GM21619 (cell line): ENCODE measurements around the gene ITGB2.

ENCODE experiments used
- ATAC-seq: cut with Tn5 transposase; IDR thresholded peaks from one replicate; pipeline ENCODE4 v1.9.1; 2021; ENCODE audit not compliant: unreplicated experiment

Gene ITGB2

GRCh38 chr21:44850905-44851657 lies 69.6 kb downstream of the ITGB2 start:
- ATAC-seq, result no peak

DNA sequence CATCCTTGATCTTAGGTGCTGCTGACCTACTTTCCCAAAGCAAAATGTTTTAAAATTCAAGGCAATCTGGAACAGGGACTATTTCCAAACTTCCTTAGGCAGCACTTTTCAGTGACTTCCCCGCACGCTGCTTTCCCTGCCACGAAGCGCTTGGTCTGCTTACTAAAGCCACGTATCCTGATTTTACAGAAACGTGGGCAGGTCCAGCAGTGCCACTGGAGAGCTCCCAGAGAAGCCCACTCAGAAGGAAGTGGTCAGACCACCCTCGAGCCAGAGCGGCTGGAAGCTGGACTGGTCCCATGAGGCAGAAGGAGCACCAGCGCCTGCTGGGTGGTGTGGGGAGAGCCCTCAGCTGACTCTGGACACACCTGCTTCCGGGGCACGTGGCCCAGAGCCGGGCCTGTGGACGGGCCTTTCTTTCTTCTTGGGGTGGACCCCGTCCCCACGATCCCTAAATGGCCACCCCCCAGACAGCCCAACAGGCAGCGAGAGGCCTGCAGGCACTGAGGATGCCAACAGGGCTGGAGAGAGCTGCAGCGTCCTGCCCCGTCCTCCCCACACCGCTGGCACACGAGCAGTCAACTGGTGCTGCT lies 70.4 kb downstream of the ITGB2 start:
- no peak for ATAC-seq

DNA sequence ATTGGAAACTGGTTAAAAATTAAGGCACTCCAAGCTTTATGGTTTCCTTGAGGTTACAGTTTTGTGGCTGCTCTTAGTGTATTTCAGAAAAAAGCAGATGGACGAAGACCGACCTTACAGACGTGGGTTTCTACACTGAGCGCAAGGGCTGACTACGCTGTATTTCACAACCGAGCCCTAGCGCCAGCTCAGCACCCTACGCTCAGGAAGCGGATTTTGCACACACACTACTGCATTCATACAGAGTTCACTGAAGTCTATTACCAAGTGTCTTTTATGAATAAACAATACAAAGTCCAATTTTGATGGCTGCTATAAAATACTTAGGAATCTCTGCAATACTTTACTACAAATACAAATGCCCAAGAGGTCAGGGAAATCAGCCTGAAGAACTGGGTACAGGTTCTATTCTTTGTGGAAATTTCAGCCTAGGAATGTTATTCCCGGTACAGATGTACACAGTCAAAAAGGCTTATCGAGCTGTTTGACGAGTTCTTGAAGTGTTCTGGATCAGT lies 71.0 kb downstream of the ITGB2 start:
- no peak for ATAC-seq

DNA sequence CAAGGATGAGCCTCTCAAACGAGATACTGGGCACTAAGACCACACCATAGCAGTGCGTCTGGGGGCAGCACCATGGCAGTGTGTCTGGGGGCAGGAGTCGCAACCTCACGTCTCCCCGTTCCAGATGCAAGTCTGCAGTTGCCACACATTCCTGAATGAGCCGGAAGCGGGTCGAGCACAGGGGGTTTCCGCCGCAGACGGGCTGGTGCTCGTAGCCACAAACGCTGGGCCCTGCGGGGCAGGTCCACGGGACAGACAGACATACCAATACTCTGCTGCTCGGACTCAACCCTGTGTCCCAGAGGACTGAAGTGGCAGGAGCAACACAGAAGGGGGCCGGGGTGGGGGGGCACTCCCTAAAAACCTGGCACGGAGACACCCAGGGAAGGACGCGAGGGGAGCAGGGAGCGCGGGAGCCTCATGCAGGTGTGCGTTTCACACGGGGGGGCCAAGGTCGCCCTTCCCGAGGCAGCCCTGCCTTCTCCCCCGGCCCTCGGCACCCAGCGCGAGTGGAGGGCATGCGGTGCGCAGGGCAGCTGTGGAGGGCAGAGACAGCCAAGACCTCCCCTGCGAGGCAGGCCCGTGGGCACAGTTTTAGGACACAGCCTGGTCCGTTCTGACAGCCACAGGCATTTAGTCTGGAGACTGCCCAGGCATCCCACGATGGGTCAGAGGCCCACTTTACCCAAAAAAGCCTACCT lies 71.7 kb downstream of the ITGB2 start:
- ATAC-seq, result no peak

GRCh38 chr21:44847261-44848056 lies 73.2 kb downstream of the ITGB2 start:
- ATAC-seq, result no peak

DNA sequence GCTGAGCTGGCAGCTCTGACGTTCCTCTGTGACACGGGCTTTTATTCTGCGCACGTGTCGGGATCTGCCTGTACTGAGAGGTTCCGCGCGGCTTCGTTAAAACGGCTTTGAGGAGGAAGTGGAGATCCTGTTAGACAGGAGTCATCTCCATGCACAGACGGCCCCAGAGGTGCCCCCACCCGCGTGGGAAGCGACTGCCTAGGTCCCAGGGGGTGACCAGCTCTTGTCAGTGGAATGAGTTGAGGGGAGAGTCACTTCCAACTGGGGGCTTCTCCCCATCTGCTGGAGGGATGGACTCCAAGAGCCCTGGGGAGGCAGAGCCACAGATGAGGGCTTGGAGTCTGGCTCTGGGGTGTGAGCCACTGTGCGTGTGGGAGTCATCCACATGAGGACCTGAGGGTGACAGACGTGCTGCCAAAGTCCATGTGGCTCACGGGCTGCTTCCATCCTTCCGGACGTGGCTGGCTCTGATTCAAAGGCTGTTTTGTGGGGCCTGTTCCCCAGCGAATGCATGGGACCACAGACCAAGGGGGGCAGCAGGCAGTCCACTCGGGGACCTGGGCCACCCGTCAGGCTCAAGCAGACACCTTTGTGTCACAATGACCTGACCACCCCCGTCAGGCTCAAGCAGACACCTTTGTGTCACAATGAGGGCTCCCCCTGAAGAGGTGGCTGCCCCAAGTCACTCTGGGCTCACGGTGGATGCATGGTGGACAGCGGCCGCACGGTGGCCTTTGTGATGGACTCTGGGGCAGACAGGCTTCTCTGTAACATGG lies 74.0 kb downstream of the ITGB2 start:
- no peak for ATAC-seq

DNA sequence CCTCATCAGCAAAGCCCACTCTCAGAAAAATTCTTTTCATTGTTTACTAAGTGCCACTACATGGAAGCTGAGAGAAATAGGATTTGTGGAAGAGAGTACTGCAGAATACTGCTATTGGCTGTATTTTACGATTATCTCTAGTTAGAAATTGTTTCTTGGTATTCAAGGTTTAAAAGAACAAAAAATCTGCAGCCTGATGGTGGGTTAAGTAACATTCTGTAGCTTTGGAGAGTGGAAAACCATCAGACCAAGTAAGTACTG lies 74.5 kb downstream of the ITGB2 start:
- no peak for ATAC-seq

- no peak for ATAC-seq
These were observed 75.1 kb downstream of the ITGB2 start for GRCh38 chr21:44845418-44846223.

DNA sequence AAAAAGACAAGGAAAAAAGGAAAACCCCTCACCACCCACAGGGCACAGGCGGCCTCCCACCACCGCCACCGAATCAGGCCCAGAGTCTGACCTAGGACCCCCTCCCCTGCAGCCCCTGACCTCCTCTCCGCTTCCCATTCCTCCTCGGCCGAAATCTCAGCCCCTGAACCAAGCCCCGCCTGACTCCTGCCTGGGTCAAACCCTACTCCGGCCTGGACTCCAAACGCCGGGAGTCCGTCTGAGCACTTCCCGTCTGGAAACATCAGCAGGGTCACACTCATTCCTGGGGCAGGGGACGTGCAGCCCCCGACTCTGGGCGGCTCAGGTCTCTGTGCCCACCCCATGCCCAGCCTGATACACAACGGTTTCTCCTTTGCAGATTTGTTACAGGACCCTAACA lies 76.4 kb downstream of the ITGB2 start:
- no peak for ATAC-seq

GRCh38 chr21:44842721-44843445 lies 77.8 kb downstream of the ITGB2 start:
- ATAC-seq, result no peak

- no peak for ATAC-seq
These were observed 78.6 kb downstream of the ITGB2 start for GRCh38 chr21:44842087-44842486.

GRCh38 chr21:44840771-44841170 lies 79.9 kb downstream of the ITGB2 start:
- no peak for ATAC-seq

DNA sequence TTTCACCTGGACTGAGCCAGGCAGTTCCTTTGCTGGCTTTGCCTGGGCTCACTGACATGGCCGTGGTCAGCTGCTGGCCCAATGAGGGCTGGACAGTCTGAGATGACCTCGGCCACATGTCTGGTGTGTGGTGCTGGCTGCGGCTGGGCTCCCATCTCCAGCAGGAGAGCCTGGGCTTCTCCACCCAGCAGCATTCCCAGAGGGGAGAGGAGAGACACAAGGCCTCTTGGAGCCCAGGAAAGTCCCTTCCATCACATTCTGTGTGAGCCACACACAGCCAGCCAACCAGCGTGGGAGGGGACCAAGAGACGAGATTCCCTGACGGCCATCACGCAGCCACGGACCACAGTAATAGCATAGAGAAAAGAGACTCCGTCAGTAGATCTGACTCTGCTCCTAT lies 81.7 kb downstream of the ITGB2 start:
- ATAC-seq, result no peak

DNA sequence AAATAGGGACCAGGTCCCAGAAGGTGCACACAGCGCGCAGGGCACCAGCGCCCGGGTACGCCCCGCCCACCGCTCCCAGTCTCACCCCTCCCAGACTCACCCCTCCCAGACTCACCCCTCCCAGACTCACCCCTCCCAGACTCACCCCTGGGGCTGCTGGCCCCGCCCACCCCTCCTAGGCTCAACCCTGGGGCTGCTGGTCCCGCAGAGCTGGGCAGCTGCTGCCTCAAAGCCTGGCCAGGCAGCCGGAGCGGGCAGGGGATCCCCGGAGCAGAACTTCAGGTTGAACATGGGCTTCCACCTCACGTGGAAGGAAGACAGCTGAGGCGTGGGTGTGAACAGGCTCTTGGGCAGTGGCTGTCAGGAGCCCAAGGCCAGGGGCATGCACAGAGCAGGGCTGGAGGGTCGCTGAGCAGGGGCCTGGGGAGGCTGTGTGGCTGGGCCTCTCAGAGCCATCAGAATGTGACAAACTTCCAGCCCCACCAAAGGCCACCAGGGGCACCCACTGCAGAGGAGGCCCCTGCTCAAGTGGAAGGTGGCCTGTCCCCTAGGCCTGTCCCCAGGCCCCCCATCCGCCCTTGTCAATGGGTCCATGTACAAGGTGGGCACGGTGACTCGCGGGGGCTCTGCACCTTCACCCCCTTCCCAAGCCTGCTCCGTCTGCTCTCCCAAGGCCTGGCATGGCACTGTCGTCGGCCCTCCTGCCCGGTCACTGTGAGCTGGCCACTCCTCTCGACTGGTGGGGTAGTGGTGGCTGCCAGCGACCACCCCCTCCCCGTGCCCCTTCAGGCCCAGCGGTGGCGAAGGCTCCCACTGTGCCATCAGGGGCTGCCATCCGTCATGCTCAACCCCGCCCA lies 82.4 kb downstream of the ITGB2 start:
- no peak for ATAC-seq

DNA sequence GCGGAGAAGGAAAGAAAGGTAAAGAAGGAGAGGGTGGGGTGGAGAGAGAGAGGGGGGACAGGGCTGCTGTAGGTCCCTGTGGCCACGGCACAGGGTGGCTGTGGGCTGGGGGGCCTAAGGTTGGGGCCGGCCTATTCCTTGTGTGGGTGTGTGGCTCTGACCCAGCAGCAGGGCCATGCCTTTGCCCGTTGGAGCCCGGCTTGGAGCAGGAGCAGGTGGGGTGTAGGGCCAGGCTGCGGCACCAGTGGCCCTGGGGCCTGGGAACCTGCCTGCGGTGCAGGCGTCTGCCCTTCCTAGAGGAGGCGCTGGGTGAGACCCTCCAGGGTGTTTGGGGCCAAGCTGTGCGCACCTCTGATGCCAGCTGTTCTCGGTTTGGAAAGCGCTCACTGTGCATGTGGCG lies 83.2 kb downstream of the ITGB2 start:
- ATAC-seq, result no peak

DNA sequence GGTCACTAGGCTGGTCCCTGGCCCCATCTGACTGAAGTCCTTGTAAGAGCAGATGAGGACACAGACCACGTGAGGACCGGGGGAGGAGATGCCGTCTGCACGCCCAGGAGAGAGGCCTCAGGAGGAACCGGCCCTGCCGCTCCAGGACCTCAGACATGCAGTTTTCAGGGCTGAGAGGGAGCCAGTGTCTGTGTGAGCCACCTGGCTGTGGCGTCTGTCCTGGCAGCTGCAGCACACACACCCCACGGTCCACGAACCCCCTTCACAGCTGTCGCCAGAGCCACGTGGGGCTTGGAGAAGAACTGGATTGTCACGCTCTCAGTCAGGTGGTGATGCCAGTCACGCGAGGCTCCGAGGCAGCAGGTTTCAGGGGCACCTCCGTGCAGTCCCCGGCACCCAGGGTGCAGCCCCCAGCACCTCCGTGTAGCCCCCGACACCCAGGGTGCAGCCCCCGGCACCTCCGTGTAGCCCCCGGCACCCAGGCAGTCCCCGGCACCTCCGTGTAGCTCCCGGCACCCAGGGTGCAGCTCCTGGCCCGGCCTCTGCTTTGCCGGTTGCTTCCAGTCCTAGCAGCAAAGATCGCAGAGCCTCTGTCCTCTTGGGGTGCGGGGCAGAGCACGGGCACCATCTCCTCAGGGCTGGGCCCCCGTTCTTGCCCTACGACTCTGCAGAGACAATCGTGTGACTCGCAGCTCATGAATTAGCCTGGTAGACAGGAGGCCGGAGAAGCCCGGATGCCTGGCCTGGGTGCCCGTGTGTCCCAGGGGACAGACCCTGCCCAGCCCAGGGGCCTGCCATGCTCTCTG lies 83.8 kb downstream of the ITGB2 start:
- no peak for ATAC-seq

DNA sequence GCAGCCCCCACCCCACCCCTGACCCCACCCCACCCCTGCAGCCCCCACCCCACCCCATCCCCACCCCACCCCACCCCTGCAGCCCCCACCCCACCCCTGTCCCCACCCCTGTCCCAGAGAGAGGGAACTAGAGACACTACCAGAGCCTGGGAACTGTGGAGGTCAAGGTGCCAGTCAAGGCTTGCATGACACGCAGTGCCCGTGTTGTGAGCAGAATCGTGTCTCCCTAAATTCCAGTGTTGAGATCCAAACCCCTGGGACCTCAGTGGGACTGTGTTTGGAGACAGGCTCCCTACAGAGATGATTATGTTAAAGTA lies 84.4 kb downstream of the ITGB2 start:
- ATAC-seq, result no peak
